ENCODE measurements around the gene HDGF. TPM values are rescaled to one million over a fixed set of nuclear protein-coding genes. Genes with fewer than 3 reads are reported as not detected.

Gene HDGF
- total RNA-seq, 4 donors from 2014 or later, result 210 to 233 (median 222) TPM

DNA sequence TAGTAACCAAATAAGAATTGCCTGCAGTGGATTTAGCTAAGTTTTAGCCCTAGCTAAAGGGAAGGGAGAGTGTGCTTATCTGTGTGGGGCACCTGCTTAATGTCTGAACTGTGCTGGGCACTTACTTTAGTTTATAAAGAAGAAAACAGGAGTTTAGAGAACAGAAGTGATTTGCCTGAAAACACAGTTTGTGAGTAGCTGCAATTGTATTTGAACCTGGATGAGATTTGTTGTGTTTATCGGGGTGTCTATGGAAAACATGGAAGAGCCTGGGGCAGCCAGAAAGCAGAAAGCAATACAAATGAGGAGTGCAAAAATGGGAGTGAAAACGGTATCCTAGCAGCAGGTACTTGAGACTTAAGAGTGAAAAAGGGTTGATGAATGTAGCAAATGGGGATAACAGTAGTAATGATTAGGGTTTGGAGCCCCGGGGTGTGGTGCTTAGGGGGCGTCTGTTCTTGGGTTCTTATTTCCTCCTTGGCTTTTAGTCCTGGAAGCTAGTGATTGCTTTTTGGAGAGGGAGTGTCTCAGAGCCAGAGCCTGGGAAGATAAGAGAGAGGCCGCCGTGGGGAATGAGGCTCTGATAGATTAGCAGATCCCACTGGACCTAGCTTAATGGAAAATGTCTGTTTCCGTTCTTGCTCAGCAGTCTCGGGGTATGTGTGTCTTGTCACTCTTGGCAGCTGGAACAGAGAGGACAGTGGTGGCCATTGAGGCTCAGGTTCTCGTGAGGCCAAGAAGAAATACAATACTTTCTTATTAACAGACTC, 21.4 kb upstream of the HDGF start:
- H3K4me3 ChIP-seq (ENCODE audit: low read depth, poor library complexity, severe bottlenecking), result no peak overlapping the region
- DNase-seq (ENCODE audit: low spot score in 2 of 2), result no peak
- intact Hi-C loops (cut with DNase I; ENCODE audit: low total_unique reads), result no loop called here
- TF ChIP-seq, protein P1, sequence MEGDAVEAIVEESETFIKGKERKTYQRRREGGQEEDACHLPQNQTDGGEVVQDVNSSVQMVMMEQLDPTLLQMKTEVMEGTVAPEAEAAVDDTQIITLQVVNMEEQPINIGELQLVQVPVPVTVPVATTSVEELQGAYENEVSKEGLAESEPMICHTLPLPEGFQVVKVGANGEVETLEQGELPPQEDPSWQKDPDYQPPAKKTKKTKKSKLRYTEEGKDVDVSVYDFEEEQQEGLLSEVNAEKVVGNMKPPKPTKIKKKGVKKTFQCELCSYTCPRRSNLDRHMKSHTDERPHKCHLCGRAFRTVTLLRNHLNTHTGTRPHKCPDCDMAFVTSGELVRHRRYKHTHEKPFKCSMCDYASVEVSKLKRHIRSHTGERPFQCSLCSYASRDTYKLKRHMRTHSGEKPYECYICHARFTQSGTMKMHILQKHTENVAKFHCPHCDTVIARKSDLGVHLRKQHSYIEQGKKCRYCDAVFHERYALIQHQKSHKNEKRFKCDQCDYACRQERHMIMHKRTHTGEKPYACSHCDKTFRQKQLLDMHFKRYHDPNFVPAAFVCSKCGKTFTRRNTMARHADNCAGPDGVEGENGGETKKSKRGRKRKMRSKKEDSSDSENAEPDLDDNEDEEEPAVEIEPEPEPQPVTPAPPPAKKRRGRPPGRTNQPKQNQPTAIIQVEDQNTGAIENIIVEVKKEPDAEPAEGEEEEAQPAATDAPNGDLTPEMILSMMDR (IDR thresholded peaks at IDR 0.05), result no peak
- TF ChIP-seq POLR2A (IDR thresholded peaks at IDR 0.05), result no peak
- 47 to 48% methylated on average over 9 of the region's 9 CpGs for WGBS, 2 donors

DNA sequence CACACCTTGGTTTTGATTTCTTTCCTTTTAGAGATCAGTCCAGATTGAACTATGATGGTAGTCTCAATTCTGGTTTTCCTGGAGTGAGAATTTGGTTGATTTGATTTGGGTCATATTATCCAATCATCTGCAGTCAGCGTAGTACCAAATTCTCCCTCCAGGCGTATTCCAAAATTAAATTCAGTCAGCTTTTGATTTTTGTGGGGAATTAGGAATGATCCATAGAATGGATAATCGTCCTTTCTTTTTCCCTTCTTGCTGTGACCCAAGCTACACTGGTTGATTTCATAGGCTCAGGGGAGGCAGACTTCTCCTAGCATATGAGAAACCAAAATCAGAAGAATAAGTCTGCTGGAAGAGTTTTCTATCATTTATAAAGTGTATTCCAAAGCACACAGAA, 20.7 kb upstream of the HDGF start:
- H3K4me3 ChIP-seq (ENCODE audit: low read depth, poor library complexity, severe bottlenecking), result no peak overlapping the region
- intact Hi-C loops (cut with DNase I; ENCODE audit: low total_unique reads), result no loop called here
- 62 to 68% methylated on average over 3 of the region's 3 CpGs for WGBS, 2 donors
- DNase-seq (ENCODE audit: low spot score in 2 of 2), result no peak
- TF ChIP-seq POLR2A (IDR thresholded peaks at IDR 0.05), result no peak
- TF ChIP-seq, protein P1 (IDR thresholded peaks at IDR 0.05), result no peak

DNA sequence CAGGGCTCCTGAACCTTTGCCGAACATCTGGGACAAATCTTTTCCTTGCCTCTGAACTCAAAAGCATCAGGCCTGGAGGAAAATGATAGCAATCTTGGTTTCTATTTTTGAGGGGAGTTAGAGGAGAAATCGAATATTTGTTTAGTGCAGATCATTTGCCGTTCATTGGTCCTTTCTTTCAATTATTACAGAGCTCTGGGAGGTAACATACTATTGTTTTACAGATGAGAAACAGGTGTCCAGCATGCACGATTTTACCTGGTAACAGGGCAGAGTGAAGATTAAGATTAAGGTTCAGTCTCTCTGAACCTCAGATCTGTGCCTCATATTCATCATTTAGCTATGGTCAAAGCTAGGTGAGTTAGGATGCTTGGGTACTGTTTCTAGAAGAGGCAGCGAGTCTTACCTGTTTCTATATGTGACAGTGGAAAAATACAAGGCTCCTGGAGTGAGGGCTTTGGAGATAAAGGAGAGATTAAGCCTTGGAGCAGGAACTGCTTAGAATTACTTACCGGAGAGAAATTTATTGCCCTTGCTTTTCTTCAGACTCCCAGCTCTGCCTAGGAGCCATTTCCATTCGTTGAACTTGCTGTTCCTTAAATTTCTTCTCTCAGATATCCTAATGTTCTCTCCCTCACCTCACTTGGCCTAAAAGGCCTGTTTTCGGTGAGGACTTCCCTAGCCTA, 17.3 kb upstream of the HDGF start:
- DNase-seq (ENCODE audit: low spot score in 2 of 2), result no peak
- intact Hi-C loops (cut with DNase I; ENCODE audit: low total_unique reads), result no loop called here
- TF ChIP-seq, protein P1 (IDR thresholded peaks at IDR 0.05), result no peak
- TF ChIP-seq POLR2A (IDR thresholded peaks at IDR 0.05), result no peak
- WGBS, 2 donors, result 18 to 20% methylated on average over 8 of the region's 8 CpGs
- H3K4me3 ChIP-seq (ENCODE audit: low read depth, poor library complexity, severe bottlenecking), result peak overlapping the region; percentile 92

DNA sequence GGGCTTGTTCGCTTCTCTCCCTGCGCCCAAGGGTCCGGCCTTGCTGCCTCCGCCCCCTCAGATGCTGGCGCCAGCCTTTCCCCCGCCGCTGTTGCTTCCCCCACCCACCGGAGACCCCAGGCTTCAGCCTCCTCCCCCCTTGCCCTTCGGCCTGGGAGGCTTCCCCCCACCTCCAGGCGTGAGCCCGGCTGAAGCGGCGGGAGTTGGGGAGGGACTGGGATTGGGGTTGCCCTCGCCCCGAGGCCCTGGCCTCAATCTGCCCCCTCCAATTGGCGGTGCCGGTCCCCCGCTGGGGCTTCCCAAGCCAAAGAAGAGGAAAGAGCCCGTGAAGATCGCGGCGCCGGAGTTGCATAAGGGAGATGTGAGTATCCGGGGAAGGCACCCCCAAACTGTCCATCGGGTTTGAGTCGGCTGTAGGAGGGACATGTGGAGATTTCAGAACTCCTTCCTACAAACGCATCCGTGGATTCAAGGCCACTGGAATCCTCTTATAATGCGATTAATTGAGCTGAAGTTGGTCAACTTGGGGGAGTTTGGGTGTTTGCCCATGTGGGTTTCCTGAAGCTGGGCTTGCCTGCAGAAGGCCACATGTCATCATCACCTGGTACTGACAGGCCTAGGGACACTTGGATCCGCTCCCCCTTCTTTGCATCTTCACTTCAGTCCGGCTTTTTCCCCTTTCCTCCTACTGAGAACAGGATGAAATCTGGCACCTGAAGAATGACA, 16.6 kb upstream of the HDGF start:
- no peak for TF ChIP-seq POLR2A (IDR thresholded peaks at IDR 0.05)
- TF ChIP-seq, protein P1 (IDR thresholded peaks at IDR 0.05), result no peak
- DNase-seq (ENCODE audit: low spot score in 2 of 2), result peak in 1 of 2 donors; percentile 90
- H3K4me3 ChIP-seq (ENCODE audit: low read depth, poor library complexity, severe bottlenecking), result peak overlapping the region; percentile 92
- intact Hi-C loops (cut with DNase I; ENCODE audit: low total_unique reads), result no loop called here
- WGBS, 2 donors, result 1% methylated on average over 8 to 21 of the region's 31 CpGs

DNA sequence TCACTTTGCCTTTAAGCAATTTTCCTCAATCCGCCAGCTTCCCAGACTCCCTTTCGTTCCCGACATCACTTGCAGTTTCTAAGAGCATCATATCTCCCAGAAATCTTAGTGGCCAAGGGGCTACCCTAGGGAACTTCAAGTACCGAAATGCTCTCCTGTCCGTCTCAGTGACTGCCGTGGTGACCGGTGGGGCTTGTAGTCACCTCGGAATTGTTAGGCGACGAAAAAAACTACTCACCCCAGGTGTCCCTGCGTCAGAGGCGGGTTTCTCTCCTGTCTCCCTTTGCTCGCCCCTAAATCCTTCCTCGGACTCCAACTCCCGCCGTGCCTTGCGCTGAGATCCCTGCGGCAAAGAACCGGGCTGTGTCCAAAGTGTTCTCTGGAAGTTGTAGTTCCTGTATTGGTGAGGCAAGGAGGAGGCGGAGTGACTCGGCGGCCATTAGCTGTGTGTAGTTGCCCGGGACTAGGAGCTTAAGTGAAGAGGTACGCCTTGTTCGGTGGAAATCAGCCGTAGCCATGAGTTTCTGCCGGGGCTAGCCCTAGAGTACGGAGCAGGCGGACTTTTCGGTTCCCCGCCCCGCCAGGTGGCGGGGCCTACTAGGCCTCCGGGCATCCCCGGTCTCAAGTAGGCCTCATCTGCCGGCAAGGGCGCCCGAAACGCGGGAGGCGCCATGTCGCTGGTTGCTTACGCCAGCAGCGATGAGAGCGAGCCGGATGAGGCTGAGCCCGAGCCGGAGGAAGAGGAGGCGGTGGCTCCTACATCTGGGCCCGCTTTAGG, 15.8 kb upstream of the HDGF start, which contains the start of gene PRCC:
PRCC (plus strand) TSS at position 435 of the 778 bp plus-strand sequence; CDS start at position 672, 237 bp downstream.
- intact Hi-C loops (cut with DNase I; ENCODE audit: low total_unique reads), result no loop called here
- peak; percentile 99 for DNase-seq (ENCODE audit: low spot score in 2 of 2)
- peak within 1 kb of the TSS; percentile 92 for H3K4me3 ChIP-seq (ENCODE audit: low read depth, poor library complexity, severe bottlenecking)
- peak in 1 of 2 donors; percentile 45 for TF ChIP-seq POLR2A (IDR thresholded peaks at IDR 0.05)
- TF ChIP-seq, protein P1 (IDR thresholded peaks at IDR 0.05), result no peak
- 0% methylated on average over 33 to 49 of the region's 50 CpGs for WGBS, 2 donors

Data from lower leg skin (tissue), 4 donors.